ENCODE measurements around the gene MMP13. TPM values are rescaled to one million over a fixed set of nuclear protein-coding genes. Genes with fewer than 3 reads are reported as not detected.
A peak's percentile ranks its signal among the peaks of the same experiment; 100 is the strongest.
"Not testable (repeated sequence)": the region's sequence is repeated elsewhere in the genome, so short reads cannot be mapped to it uniquely, and the experiment has no call there.

Gene MMP13
- total RNA-seq, 1 experiment from 2014 or later = not detected

DNA sequence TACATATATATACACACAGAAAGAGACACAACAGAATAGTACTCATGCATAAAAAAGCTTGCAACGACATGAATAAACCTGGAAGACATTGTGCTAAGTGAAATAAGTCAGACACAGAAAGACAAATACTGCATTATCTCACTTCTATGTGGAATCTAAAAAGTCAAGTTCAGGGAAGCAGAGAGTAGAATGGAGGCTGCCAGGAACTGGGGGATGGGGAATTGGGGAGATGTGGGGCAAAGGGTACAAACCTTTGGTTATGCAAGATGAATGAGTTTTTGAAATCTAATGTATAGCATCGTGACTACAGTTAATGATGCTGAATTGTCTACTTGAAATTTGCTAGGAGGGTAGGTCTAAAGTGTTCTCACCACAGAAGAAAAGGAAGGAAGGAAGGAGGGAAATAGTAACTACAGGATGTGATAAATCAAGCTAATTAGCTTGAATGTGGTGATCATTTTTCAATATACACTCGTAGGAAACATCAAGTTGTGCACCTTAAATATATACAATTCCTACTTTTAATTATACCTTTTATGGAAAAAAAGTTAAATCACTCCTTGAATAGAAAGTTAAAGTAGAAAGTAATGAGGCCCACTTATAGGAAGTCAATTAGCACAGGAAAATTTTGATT lies 33.8 kb downstream of the MMP13 start:
- H3K4me3 ChIP-seq = no peak overlapping the region
- H3K9me3 ChIP-seq = no peaks in the 10 kb centered on the region
- DNase-seq = no peak
- H3K36me3 ChIP-seq = no peaks in the 10 kb centered on the region
- H3K27me3 ChIP-seq = no peaks in the 10 kb centered on the region

DNA sequence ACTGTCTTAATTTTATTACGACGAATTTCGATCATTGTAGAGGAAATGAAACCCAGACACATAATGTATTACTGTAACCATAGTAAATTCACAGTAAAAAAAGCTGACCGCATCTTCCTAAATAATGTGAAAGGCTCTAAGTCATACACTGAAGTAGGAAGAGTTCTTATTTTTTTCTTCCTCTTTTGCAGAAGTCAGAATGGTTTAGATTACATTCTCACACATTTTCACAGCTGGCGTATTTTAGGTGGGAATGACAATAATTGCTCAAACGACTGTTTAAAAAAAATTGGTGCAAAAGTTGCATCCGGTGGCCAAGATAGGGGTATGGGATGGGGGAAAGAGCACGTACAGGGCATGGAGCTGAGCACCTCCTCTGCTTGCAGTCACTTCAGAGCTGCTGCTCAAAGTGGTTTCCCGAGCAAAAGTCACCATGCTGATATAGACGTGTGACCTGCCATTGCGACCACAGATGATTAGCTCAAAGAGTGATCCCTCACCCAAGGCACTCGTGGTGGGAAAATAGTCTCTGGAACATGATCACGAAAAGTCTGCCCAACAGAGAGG lies 35.3 kb downstream of the MMP13 start:
- Histone ChIP-seq H3K4me3 (no peak overlapping the region), H3K36me3 (no peaks in the 10 kb centered on the region), H3K27me3 (no peaks in the 10 kb centered on the region), H3K9me3 (no peaks in the 10 kb centered on the region)
- DNase-seq = no peak

DNA sequence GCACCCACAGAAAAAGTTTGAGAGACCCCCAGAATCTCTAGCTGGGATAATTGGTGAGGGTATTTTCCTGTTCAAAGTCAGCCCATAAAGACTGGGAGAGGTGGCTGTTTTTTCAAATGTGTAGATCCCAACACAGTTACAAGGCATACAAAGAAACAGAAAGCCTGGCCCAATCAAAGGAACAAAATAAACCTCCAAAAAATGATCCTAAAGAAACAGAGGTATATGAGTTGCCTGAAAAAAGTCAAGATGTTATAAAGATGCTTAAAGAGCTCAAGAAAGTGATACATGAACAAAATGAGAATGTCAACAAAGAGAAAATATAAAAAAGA lies 40.5 kb downstream of the MMP13 start:
- H3K27me3 ChIP-seq = no peaks in the 10 kb centered on the region
- H3K36me3 ChIP-seq = no peaks in the 10 kb centered on the region
- no peak overlapping the region for H3K4me3 ChIP-seq
- DNase-seq = no peak
- no peaks in the 10 kb centered on the region for H3K9me3 ChIP-seq

DNA sequence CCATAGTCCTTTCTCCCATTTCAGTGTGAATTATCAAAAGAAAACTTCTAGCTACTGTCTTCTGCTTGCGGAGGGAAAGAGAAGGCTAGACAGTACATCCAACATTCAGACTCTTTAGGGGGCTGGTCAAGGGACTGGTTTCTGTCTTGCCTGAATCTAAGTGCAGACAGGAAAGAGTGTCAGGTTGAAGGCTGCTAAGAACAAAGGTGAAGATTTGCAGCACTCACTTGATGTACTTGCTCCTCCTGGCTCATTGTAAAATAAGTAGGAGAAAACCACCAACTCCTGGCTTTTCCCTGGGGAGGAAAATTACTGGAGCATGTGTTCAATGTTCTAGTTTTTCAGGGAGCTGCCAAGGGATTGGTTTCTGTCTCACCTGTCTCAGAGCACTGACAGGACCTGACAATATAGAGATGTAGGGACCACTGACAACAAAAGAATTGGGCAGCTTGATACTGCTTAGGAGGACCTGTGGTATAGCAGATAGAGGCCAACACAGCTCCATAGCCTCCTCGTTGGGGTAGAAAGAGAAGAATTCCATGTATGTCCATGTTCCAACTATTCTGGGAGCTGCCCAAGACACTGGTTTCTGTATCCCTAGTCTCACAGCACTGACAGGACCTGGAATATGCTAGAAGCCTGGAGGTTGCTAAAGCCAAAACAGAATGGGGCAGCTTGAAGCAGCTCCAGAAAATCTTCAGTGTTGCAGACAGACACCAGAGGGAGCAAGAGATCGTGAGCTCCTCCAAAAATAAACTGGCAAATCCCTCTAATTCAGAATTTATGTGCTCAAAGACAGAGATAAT lies 41.1 kb downstream of the MMP13 start:
- H3K4me3 ChIP-seq = no peak overlapping the region
- H3K27me3 ChIP-seq = no peaks in the 10 kb centered on the region
- H3K9me3 ChIP-seq = no peaks in the 10 kb centered on the region
- peak; percentile 16 for DNase-seq
- H3K36me3 ChIP-seq = no peaks in the 10 kb centered on the region

DNA sequence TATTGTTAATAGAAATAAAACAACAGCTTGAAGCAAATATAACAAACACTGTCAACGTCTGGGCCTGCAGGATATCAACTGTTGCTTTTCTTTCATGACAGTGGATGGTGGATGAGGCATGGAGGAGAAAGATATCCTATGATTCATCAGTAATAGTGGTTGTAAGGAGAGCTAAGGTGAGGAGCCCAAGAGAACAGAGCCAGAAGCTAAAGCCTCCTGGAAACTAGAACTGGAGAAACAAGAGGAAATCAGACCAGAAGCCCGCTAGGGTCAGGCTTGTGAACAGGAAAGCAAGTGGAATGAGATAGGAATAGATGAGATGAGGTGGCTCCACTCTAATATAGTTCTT lies 43.1 kb downstream of the MMP13 start:
- Histone ChIP-seq H3K27me3 (no peaks in the 10 kb centered on the region), H3K4me3 (no peak overlapping the region), H3K36me3 (no peaks in the 10 kb centered on the region), H3K9me3 (no peaks in the 10 kb centered on the region)
- DNase-seq = no peak

DNA sequence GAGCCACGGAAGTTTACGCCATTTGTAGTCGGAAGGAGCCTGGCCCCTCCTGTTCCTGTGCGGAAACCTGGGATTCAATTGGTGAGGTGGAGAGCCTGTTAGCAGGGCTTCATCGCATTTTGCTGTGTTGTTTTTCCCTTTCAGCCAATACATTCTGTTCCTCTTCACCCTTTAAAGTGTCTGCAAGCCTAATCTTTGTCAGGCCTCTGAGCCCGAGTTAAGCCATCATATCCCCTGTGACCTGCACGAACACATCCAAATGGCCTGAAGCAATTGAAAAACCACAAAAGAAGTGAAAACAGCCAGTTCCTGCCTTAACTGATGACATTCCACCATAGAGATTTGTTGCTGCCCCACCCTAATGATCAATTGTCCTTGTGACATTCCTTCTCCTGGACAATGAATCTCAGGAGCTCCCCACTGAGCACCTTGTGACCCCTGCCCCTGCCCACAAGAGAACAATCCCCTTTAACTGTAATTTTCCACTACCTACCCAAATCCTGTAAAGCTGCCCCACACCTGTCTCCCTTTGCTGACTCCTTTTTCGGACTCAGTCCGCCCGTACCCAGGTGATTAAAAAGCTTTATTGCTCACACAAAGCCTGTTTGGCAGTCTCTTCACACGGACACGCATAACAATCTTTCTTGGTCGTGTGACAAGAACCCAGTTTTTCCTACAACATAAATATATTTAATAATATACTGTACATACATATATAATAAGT lies 43.6 kb downstream of the MMP13 start:
- H3K27me3 ChIP-seq = no peaks in the 10 kb centered on the region
- H3K4me3 ChIP-seq = no peak overlapping the region
- H3K36me3 ChIP-seq = no peaks in the 10 kb centered on the region
- no peak for DNase-seq
- no peaks in the 10 kb centered on the region for H3K9me3 ChIP-seq

DNA sequence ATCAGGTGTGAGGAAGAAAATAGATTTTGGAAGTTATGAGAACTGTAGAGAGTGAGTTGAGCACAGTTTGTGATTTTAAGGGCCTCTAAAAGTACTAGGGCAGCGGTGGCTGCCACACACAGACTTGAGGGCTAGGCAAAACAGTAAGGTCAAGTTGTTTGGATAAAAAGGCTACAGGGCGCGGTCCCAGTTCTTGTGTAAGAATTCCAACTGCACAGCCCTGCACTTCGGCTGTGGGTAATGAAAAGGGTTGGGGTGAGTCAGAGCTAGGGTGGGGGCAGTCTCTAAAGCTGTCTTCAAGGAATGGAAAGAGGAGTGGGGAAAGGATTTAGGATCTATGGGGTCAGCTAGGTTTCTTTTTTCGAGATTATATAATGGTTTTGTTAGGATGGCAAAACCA lies 49.7 kb downstream of the MMP13 start:
- H3K36me3 ChIP-seq = not testable (repeated sequence)
- DNase-seq = peak; percentile 55

DNA sequence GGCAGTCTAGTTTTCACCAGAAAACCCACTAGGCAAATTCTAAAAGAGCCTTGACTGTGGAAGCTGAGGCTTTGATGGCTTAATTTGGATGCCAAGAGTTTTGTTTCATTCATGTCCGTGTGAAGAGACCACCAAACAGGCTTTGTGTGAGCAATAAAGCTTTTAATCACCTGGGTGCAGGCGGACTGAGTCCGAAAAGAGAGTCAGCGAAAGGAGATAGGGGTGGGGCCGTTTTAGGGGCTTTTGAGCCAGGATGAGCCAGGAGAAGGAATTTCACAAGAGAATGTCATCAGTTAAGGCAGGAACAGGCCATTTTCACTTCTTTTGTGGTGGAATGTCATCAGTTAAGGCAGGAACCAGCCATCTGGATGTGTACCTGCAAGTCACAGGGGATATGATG lies 51.6 kb downstream of the MMP13 start:
- DNase-seq, H3K4me3 ChIP-seq, H3K27me3 ChIP-seq, H3K9me3 ChIP-seq, H3K36me3 ChIP-seq: not testable (repeated sequence)

More for the DNA sequence above, 49.7 kb downstream of the MMP13 start:
- H3K4me3 ChIP-seq, H3K27me3 ChIP-seq, H3K9me3 ChIP-seq: not testable (repeated sequence)

DNA sequence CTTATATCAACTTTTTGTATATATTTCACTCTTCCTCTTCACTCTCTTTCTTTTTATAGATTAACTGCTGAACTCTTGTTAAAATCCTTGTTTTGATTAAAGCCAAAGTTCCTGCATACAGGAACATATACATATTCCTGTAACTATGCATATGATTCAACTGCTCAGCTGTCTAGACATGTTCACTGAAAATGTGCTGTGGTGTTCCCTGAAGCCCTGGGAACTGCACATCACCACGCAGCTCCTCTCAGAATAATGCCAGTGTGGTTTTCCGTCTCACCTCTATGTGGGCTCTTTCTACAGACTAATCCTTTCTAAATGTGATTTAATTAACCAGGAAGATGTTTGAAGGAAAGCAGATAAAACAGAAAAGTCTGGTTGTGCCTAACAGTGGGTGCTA lies 55.2 kb downstream of the MMP13 start:
- no peaks in the 10 kb centered on the region; the same call in none of the 2 replicates for H3K9me3 ChIP-seq
- no peaks in the 10 kb centered on the region for H3K27me3 ChIP-seq
- no peak overlapping the region for H3K4me3 ChIP-seq
- no peak for DNase-seq
- H3K36me3 ChIP-seq = no peaks in the 10 kb centered on the region

Other genes starting within 250 kb of the MMP13 start
- gene MMP27, start 250.0 kb downstream of the MMP13 start, total RNA-seq (2014; rRNA removed; shearing (Covaris generic); ENCODE audit: low replicate concordance) = not detected in 2 replicates
- gene MMP8, start 230.8 kb downstream of the MMP13 start, total RNA-seq (2014; rRNA removed; shearing (Covaris generic); ENCODE audit: low replicate concordance) = not detected in 2 replicates
- gene MMP10, start 175.1 kb downstream of the MMP13 start, total RNA-seq (2014; rRNA removed; shearing (Covaris generic); ENCODE audit: low replicate concordance) = 0.10 and 3.0 TPM in 2 replicates
- gene MMP1, start 157.6 kb downstream of the MMP13 start, total RNA-seq (2014; rRNA removed; shearing (Covaris generic); ENCODE audit: low replicate concordance) = not detected in 2 replicates
- gene MMP3, start 112.1 kb downstream of the MMP13 start, total RNA-seq (2014; rRNA removed; shearing (Covaris generic); ENCODE audit: low replicate concordance) = 6.5 and 17.8 TPM in 2 replicates
- 0.12 TPM in 1 of 2 replicates, not detected in the other for gene MMP12, start 80.8 kb downstream of the MMP13 start, total RNA-seq (2014; rRNA removed; shearing (Covaris generic); ENCODE audit: low replicate concordance)
- gene DCUN1D5, start 136.4 kb upstream of the MMP13 start, total RNA-seq (2014; rRNA removed; shearing (Covaris generic); ENCODE audit: low replicate concordance) = 167 and 222 TPM in 2 replicates
- gene DYNC2H1, start 153.7 kb upstream of the MMP13 start, total RNA-seq (2014; rRNA removed; shearing (Covaris generic); ENCODE audit: low replicate concordance) = 7.6 and 26.5 TPM in 2 replicates

All from MG63 (cell line).